ENCODE data around the gene RCOR1.
A peak's percentile ranks its signal among the peaks of the same experiment; 100 is the strongest.
"Not testable (repeated sequence)": the region's sequence is repeated elsewhere in the genome, so short reads cannot be mapped to it uniquely, and the experiment has no call there.

RCOR1 gene

GRCh38 chr14:102593825-102594137, 1.3 kb downstream of the RCOR1 start:
- DNase-seq: no peak

- DNase-seq: peak; percentile 47
These were observed 2.2 kb downstream of the RCOR1 start for GRCh38 chr14:102594514-102595175.

- no peak for DNase-seq
These were observed 9.0 kb downstream of the RCOR1 start for GRCh38 chr14:102601378-102601925.

- DNase-seq: no peak
These were observed 10.2 kb downstream of the RCOR1 start for GRCh38 chr14:102602421-102603292.

GRCh38 chr14:102603293-102603907, 11.0 kb downstream of the RCOR1 start:
- no peak for DNase-seq

- DNase-seq: no peak
These were observed 11.7 kb downstream of the RCOR1 start for GRCh38 chr14:102604183-102604582.

- no peak for DNase-seq
These were observed 12.6 kb downstream of the RCOR1 start for GRCh38 chr14:102605029-102605428.

- DNase-seq: no peak
These were observed 13.8 kb downstream of the RCOR1 start for GRCh38 chr14:102606296-102606695.

- DNase-seq: no peak
These were observed 15.6 kb downstream of the RCOR1 start for GRCh38 chr14:102608064-102608446.

GRCh38 chr14:102610968-102611811, 18.7 kb downstream of the RCOR1 start:
- no peak for DNase-seq

- no peak for DNase-seq
These were observed 23.9 kb downstream of the RCOR1 start for GRCh38 chr14:102616318-102616717.

- DNase-seq: no peak
These were observed 24.4 kb downstream of the RCOR1 start for GRCh38 chr14:102616799-102617198.

- DNase-seq: not testable (repeated sequence)
These were observed 26.6 kb downstream of the RCOR1 start for GRCh38 chr14:102619012-102619411.

GRCh38 chr14:102620413-102620812, 28.0 kb downstream of the RCOR1 start:
- no peak for DNase-seq

GRCh38 chr14:102622262-102622885, 29.9 kb downstream of the RCOR1 start:
- no peak for DNase-seq

- no peak for DNase-seq
These were observed 32.2 kb downstream of the RCOR1 start for GRCh38 chr14:102624666-102625065.

GRCh38 chr14:102625564-102626296, 33.3 kb downstream of the RCOR1 start:
- DNase-seq: no peak

GRCh38 chr14:102626530-102626929, 34.1 kb downstream of the RCOR1 start:
- DNase-seq: no peak

GRCh38 chr14:102629011-102629444, 36.6 kb downstream of the RCOR1 start:
- no peak for DNase-seq

GRCh38 chr14:102629808-102630350, 37.4 kb downstream of the RCOR1 start:
- DNase-seq: no peak

GRCh38 chr14:102630405-102630804, 38.0 kb downstream of the RCOR1 start:
- no peak for DNase-seq

All from NCI-H446 treated with DMSO at 0.1 percent for 48 hours (cell line).